HCT116 (cell line): ENCODE results near the gene RPL18. TPM values are rescaled to one million over a fixed set of nuclear protein-coding genes. Genes with fewer than 3 reads are reported as not detected.
A peak's percentile ranks its signal among the peaks of the same experiment; 100 is the strongest.

Experiments
- ATAC-seq: fragments of 200-7000 bp; cut with Tn5 transposase; 2 replicates; pipeline ENCODE4 v1.9.1; 2020; ENCODE audit warnings: mild to moderate bottlenecking, moderate library complexity
- BruUV-seq: library from RNA; stranded (reverse); fragments of 400-500 nt; replicated peaks from 2 replicates; lab custom pipeline; 2021; lab: Mats Ljungman, UMichigan
- CTCF ChIA-PET: fragments of 300-600 bp; sonication (Branson Sonifier 250); formaldehyde crosslinking; loops from one replicate; lab custom pipeline; 2021; ENCODE audit warnings: antibody characterized with exemption; lab: Charles Lee
- POLR2A ChIA-PET: fragments of 300-600, 350-600 bp; sonication (Branson Sonifier 250); formaldehyde crosslinking; loops from one replicate; lab custom pipeline; 2021; ENCODE audit warnings: antibody characterized with exemption; lab: Charles Lee
- RAD21 ChIA-PET, 2 experiments: fragments of 300-600 bp; sonication (Branson Sonifier 250); formaldehyde crosslinking; loops; one replicate each; lab custom pipeline; 2023; ENCODE audit warnings: low total read pairs in 2 of 2; ENCODE audit not compliant: uncharacterized antibody in 2 of 2, unreplicated experiment in 2 of 2, low non-redundant PET in 1 of 2; lab: Charles Lee
- DNase-seq: peaks from one replicate; pipeline ENCODE4 v3.0.0-alpha.2; 2010; ENCODE audit warnings: low read depth, low spot score
- H2AFZ ChIP-seq: fragments of 200-600 bp; shearing (Covaris generic), sonication (generic); 2 replicates; pipeline ENCODE4 v1.6.1; 2017; ENCODE audit warnings: low read depth, mixed run types, mixed read lengths, antibody characterized with exemption, low read length; ENCODE audit not compliant: poor library complexity, severe bottlenecking
- H3K27ac ChIP-seq: 2 replicates; pipeline ENCODE4 v1.5.1; 2012; ENCODE audit warnings: low read depth, low read length
- H3K27me3 ChIP-seq: fragments of 200-600 bp; sonication (generic); 2 replicates; pipeline ENCODE4 v1.6.1; 2016; ENCODE audit warnings: mixed run types, low read length, mixed read lengths; ENCODE audit not compliant: insufficient read depth
- H3K36me3 ChIP-seq, 2 experiments: fragments of 200-500 bp in 1 of 2; fragments of 200-600 bp in 1 of 2; sonication (Bioruptor generic) in 1 of 2; sonication (generic) in 1 of 2; 2 replicates each; pipeline versions ENCODE4 v1.5.1 to v1.6.1; 2014 to 2016; ENCODE audit warnings: low read length in 2 of 2, inconsistent platforms in 1 of 2, mixed read lengths in 1 of 2, mixed run types in 1 of 2; ENCODE audit not compliant: insufficient read depth in 2 of 2, control insufficient read depth in 1 of 2
- H3K4me1 ChIP-seq, 2 experiments: fragments of 200-600 bp in 1 of 2; sonication (generic) in 1 of 2; 2 replicates each; pipeline versions ENCODE4 v1.5.1 to v1.6.1; 2012 to 2017; ENCODE audit warnings: low read length in 2 of 2, inconsistent platforms in 1 of 2, mild to moderate bottlenecking in 1 of 2, mixed read lengths in 1 of 2, mixed run types in 1 of 2, moderate library complexity in 1 of 2; ENCODE audit not compliant: insufficient read depth in 2 of 2, control insufficient read depth in 1 of 2
- H3K4me2 ChIP-seq: fragments of 200-600 bp; sonication (generic); 2 replicates; pipeline ENCODE4 v1.6.1; 2017; ENCODE audit warnings: mixed run types, low read length, mixed read lengths
- H3K4me3 ChIP-seq, 2 experiments: fragments of 200-600 bp in 1 of 2; sonication (generic) in 1 of 2; replicated peaks in 1 of 2; 2 replicates each; pipeline ENCODE4 v1.5.1; 2011 to 2016; ENCODE audit warnings: low read length in 2 of 2, control low read depth in 1 of 2, low read depth in 1 of 2, mild to moderate bottlenecking in 1 of 2, mixed read lengths in 1 of 2, mixed run types in 1 of 2
- H3K79me2 ChIP-seq: fragments of 200-600 bp; sonication (generic); 2 replicates; pipeline ENCODE4 v1.6.1; 2017; ENCODE audit warnings: mild to moderate bottlenecking, mixed run types, low read length, moderate library complexity, mixed read lengths; ENCODE audit not compliant: insufficient read depth
- H3K9ac ChIP-seq: fragments of 200-600 bp; sonication (generic); 2 replicates; pipeline ENCODE4 v1.6.1; 2016; ENCODE audit warnings: low read length, mixed read lengths
- H3K9me2 ChIP-seq: fragments of 200-600 bp; sonication (generic), shearing (Covaris generic); 2 replicates; pipeline ENCODE4 v1.6.1; 2017; ENCODE audit warnings: mixed run types, mild to moderate bottlenecking, moderate library complexity; ENCODE audit not compliant: insufficient read depth
- H3K9me3 ChIP-seq, 2 experiments: fragments of 200-500 bp in 1 of 2; fragments of 200-600 bp in 1 of 2; sonication (Bioruptor generic) in 1 of 2; sonication (generic) in 1 of 2; 2 replicates each; pipeline ENCODE4 v1.6.1; 2014 to 2017; ENCODE audit warnings: low read length in 2 of 2, mixed read lengths in 2 of 2, inconsistent platforms in 1 of 2, low read depth in 1 of 2, mild to moderate bottlenecking in 1 of 2, mixed run types in 1 of 2, moderate library complexity in 1 of 2; ENCODE audit not compliant: control insufficient read depth in 1 of 2, insufficient read depth in 1 of 2
- H4K20me1 ChIP-seq: fragments of 200-600 bp; sonication (generic), shearing (Covaris generic); 2 replicates; pipeline ENCODE4 v1.6.1; 2017; ENCODE audit warnings: mixed run types, mild to moderate bottlenecking, moderate library complexity; ENCODE audit not compliant: insufficient read depth
- EGR1 ChIP-seq: IDR thresholded peaks from 2 replicates; pipeline ENCODE4 v1.6.1; 2012; ENCODE audit warnings: low read depth
- POLR2A ChIP-seq: IDR thresholded peaks from 2 replicates; pipeline ENCODE4 v1.7.0; 2011; ENCODE audit warnings: borderline replicate concordance; ENCODE audit not compliant: insufficient read depth, insufficient read length; ENCODE audit errors: extremely low read depth
- POLR2AphosphoS5 ChIP-seq: IDR thresholded peaks from 2 replicates; pipeline ENCODE4 v1.6.1; 2011; ENCODE audit warnings: mild to moderate bottlenecking, low read depth, low read length, moderate library complexity
- RAD21 ChIP-seq: IDR thresholded peaks from 2 replicates; pipeline ENCODE4 v1.6.1; 2012; ENCODE audit warnings: low read depth, mild to moderate bottlenecking
- SP1 ChIP-seq: IDR thresholded peaks from 2 replicates; pipeline ENCODE4 v1.6.1; 2012; ENCODE audit warnings: low read depth
- TCF7L2 ChIP-seq: IDR thresholded peaks from 2 replicates; pipeline ENCODE4 v1.7.0; 2011; ENCODE audit warnings: borderline replicate concordance, inconsistent platforms; ENCODE audit not compliant: insufficient read depth, insufficient read length; ENCODE audit errors: extremely low read depth
- ZNF274 ChIP-seq: fragments of 200-500 bp; sonication (Bioruptor generic); IDR thresholded peaks from 2 replicates; pipeline ENCODE4 v1.6.1; 2014; ENCODE audit warnings: mild to moderate bottlenecking, low read depth, low read length, inconsistent platforms
- intact Hi-C: fragments of 100-400 bp; cut with micrococcal nuclease; formaldehyde crosslinking; loops from 2 replicates; pipeline ENCODE4 v1.10.0; 2022
- total RNA-seq: library from RNA; stranded (reverse); gene quantifications from one replicate; pipeline ENCODE4 v1.2.1, GENCODE V29; 2021; ENCODE audit not compliant: unreplicated experiment
- TF ChIP-seq, protein P1 (sequence below): IDR thresholded peaks from 2 replicates; pipeline ENCODE4 v1.6.1; 2012

The RPL18 gene
- total RNA-seq, 1 experiment from 2014 or later: 2,006 TPM

DNA sequence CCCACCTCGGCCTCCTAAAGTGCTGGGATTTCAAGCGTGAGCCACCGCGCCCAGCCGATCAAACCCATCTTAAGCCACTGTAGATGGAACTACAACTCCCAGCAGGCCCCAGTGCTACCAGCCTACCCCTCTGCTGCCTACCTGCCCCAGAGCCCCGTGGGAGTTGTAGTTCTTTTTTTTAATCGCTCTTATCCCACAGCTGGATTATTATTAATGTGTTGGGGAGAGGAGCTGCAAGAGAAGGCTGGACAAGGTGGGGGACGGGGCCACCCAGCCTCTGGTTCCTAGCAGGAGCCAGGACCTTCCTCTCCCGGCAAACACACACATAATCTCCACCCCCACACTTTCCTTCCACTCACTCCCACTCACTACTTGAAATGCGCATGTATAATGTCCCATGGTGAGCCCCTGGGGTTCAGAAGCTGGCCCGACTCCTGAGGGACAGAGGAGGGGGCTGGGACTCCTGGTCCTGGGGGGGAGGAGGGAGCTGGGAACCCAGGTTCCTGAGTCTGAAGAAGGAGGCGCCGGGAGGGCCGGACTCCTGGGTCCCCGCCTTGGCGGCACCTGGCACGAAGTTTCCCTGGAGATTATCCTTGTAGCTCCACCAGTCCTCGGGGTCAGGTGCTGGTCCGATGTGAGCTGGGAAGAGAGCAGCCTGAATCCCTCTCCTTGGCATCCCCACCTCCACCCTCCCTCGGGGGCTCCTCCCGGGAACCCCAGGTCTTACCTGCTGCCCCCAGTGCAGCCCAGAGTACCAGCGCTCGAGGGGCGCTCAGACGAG, 26.1 kb upstream of the RPL18 start:
- Histone ChIP-seq H3K36me3 (no peaks in the 10 kb centered on the region), H3K9ac (peak overlapping the region; percentile 56), H3K9me2 (no peaks in the 10 kb centered on the region), H3K79me2 (no peaks in the 10 kb centered on the region), H4K20me1 (no peaks in the 10 kb centered on the region), H3K4me1 (peaks cover 19 to 46% of the 10 kb centered on the region in 2 experiments), H3K4me3 (peak overlapping the region; percentile 55 to 58), H3K9me3 (no peaks in the 10 kb centered on the region), H3K27ac (peak overlapping the region; percentile 83), H3K4me2 (peak overlapping the region; percentile 85), H2AFZ (no peak overlapping the region), H3K27me3 (no peaks in the 10 kb centered on the region)
- peak; percentile 74 for ATAC-seq
- no TSS peak for BruUV-seq
- intact Hi-C loops: no loop called here
- peak; percentile 69 for DNase-seq
- ChIA-PET RAD21 (interaction anchor here (0.6 to 1.4 kb wide), 3 partner anchors 31 to 198 kb away, joined by 3 read pairs; no protein-coding TSS in a partner anchor), CTCF (interaction anchor here (0.7 to 2.4 kb wide), 12 partner anchors 15 to 197 kb away, joined by 3 to 14 read pairs (median 6); partner anchors contain the start of genes RPL18 and SPHK2), POLR2A (interaction anchor here (0.5 to 2.5 kb wide), 18 partner anchors 11 to 996 kb away, joined by 3 to 27 read pairs (median 4); partner anchors contain the start of genes FGF21, FUT2, PPP1R15A and RPL18)
- TF ChIP-seq POLR2AphosphoS5 (peak; percentile 30), EGR1 (peak; percentile 75), RAD21 (no peak), ZNF274 (no peak), POLR2A (peak; percentile 17)

DNA sequence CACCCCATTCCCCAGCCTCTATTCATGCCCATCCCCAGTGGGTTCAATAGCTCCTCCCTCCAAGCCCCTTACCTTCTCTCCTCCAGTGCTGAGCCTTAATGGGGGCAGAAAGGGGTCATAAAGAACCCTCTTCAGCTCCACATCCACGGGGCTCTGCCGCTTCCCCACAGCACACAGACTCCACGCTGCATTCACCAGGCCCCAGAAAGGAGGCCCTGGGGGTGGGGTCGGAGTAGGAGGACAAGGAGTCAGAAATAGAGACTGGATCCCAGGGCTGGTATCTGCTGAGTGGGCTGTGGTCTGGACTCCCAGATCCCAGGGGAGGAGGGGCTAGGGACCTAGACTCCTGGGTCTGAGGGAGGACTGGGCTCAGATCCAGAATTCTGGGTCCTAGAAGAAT, 25.4 kb upstream of the RPL18 start:
- CTCF ChIA-PET: interaction anchor here (2.4 kb wide), 1 partner anchor 16 kb away, joined by 8 read pairs; no protein-coding TSS in a partner anchor

More for the DNA sequence above, 25.4 kb upstream of the RPL18 start:
- Histone ChIP-seq H3K4me3 (peak overlapping the region; percentile 55 to 58), H4K20me1 (no peaks in the 10 kb centered on the region), H3K27ac (peak overlapping the region; percentile 83; the same call in 1 of the 2 replicates), H3K79me2 (no peaks in the 10 kb centered on the region), H2AFZ (no peak overlapping the region), H3K9me2 (no peaks in the 10 kb centered on the region), H3K4me2 (peak overlapping the region; percentile 85), H3K9me3 (no peaks in the 10 kb centered on the region), H3K4me1 (peaks cover 18 to 43% of the 10 kb centered on the region in 2 experiments), H3K36me3 (no peaks in the 10 kb centered on the region), H3K27me3 (no peaks in the 10 kb centered on the region), H3K9ac (0 out of 2 replicates have a peak overlapping the region, but pooled peaks have one; percentile 3)
- intact Hi-C loops: no loop called here
- no TSS peak for BruUV-seq
- ATAC-seq (no peak), DNase-seq (no peak)
- ChIA-PET RAD21 (no interaction called here), POLR2A (interaction anchor here (1.4 to 2.5 kb wide), 4 partner anchors 11 to 110 kb away, joined by 3 to 27 read pairs (median 7); partner anchors contain the start of genes FGF21, RPL18 and SPHK2)
- TF ChIP-seq, protein P1, sequence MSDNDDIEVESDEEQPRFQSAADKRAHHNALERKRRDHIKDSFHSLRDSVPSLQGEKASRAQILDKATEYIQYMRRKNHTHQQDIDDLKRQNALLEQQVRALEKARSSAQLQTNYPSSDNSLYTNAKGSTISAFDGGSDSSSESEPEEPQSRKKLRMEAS: no peak
- TF ChIP-seq SP1 (no peak), TCF7L2 (no peak)
